ENCODE measurements around the gene GALK1.

GALK1 gene

DNA sequence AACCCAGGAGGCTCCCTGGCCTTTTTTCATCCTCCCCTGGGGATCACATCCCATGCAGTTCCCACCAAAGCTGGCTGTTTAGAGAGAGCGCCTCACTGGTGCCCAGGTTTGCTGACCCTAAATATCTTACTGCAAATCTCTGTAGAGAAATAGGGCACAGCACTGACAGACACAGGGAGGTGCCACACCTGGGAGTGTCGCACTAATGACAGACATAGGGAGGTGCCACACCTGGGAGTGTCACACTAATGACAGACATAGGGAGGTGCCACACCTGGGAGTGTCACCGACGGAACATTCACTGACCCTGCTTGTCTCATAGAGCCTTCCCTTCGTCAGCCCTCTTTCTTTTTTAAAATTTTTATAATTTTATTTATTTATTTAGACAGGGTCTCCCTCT is 45.2 kb upstream of the GALK1 start:
- H3K27me3 ChIP-seq = no peaks in the 10 kb centered on the region
- TF ChIP-seq, protein P1, sequence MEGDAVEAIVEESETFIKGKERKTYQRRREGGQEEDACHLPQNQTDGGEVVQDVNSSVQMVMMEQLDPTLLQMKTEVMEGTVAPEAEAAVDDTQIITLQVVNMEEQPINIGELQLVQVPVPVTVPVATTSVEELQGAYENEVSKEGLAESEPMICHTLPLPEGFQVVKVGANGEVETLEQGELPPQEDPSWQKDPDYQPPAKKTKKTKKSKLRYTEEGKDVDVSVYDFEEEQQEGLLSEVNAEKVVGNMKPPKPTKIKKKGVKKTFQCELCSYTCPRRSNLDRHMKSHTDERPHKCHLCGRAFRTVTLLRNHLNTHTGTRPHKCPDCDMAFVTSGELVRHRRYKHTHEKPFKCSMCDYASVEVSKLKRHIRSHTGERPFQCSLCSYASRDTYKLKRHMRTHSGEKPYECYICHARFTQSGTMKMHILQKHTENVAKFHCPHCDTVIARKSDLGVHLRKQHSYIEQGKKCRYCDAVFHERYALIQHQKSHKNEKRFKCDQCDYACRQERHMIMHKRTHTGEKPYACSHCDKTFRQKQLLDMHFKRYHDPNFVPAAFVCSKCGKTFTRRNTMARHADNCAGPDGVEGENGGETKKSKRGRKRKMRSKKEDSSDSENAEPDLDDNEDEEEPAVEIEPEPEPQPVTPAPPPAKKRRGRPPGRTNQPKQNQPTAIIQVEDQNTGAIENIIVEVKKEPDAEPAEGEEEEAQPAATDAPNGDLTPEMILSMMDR (IDR thresholded peaks at IDR 0.05) = no peak
- DNase-seq = peak in 1 of 2 donors; percentile 39
- H3K4me3 ChIP-seq = no peak overlapping the region
- intact Hi-C loops (cut with DNase I; ENCODE audit: low total_unique reads) = no loop called here
- H3K4me1 ChIP-seq = peaks cover 0 to 24% (median 14%) of the 10 kb centered on the region in 4 donors
- no peaks in the 10 kb centered on the region for H3K9me3 ChIP-seq
- H3K27ac ChIP-seq = peak overlapping the region in 1 of 2 donors; percentile 45
- H3K36me3 ChIP-seq = peaks cover 35 to 57% (median 54%) of the 10 kb centered on the region in 3 donors

DNA sequence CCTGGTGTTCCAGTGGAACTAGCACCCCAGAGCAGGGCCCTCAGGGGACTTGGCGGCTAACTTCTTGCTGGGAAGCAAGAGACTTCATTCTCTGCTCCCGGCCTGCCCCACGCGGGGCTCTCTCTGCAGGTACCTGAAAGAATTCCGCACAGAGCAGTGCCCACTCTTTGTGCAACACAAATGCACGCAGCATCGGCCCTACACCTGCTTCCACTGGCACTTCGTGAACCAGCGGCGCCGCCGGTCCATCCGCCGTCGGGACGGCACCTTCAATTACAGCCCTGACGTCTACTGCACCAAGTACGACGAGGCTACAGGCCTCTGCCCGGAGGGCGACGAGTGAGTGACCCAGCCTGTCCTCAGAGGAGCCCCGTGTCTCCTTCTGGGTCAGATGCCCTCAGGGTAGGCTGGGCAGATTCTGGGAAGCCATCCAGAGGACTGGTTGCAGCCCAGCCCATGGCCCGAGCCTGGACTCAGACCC is 44.7 kb upstream of the GALK1 start:
- TF ChIP-seq, protein P1 (IDR thresholded peaks at IDR 0.05) = no peak
- no peaks in the 10 kb centered on the region for H3K27me3 ChIP-seq
- H3K27ac ChIP-seq = peak overlapping the region; percentile 45 to 59
- no peaks in the 10 kb centered on the region for H3K9me3 ChIP-seq
- H3K36me3 ChIP-seq = peaks cover 31 to 52% (median 48%) of the 10 kb centered on the region in 3 donors
- H3K4me3 ChIP-seq = no peak overlapping the region
- peaks cover 0 to 19% (median 14%) of the 10 kb centered on the region in 4 donors for H3K4me1 ChIP-seq
- intact Hi-C loops (cut with DNase I; ENCODE audit: low total_unique reads) = no loop called here
- peak in 1 of 2 donors; percentile 61 for DNase-seq

DNA sequence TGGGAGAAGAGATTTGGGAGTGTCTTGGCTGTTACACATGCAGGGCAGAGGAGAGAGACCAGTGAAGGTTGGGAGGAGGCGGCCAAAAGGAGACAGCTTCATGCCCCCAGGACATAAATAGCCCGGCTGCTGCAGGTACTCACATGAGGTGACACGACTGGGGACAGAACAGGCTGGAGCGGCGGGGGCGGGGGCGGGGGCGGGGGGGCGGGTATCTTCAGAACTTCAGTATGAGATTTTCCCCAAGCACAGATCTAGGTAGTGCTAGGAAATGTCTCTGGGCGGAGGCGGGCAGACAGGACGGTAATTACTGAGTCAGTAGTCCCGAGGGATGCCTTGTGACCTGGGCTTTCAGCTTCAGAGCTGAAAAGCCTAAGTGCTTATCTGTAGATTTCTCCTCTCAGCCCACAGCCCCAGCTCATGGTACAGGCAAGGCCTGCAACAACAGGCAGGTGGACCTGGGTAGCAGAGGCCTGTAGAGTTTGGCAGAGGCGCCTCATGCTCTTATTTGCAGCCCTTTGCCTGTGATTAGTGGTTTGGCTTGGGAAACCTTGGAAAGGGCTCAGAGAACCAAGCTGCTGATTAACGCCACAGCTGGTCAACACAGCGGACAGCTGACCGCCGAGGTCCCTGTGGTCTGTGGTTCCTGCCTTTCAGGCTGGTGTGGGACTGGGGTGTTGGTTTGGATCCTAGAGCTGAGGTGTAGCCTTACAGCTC is 44.1 kb upstream of the GALK1 start:
- DNase-seq = peak; percentile 82 to 83
- intact Hi-C loops (cut with DNase I; ENCODE audit: low total_unique reads) = no loop called here
- peaks cover 31 to 46% (median 44%) of the 10 kb centered on the region in 3 donors for H3K36me3 ChIP-seq
- H3K4me1 ChIP-seq = peaks cover 0 to 19% (median 14%) of the 10 kb centered on the region in 4 donors
- TF ChIP-seq, protein P1 (IDR thresholded peaks at IDR 0.05) = no peak
- H3K4me3 ChIP-seq = no peak overlapping the region
- H3K27me3 ChIP-seq = no peaks in the 10 kb centered on the region
- H3K27ac ChIP-seq = peak overlapping the region; percentile 45 to 59
- H3K9me3 ChIP-seq = no peaks in the 10 kb centered on the region

DNA sequence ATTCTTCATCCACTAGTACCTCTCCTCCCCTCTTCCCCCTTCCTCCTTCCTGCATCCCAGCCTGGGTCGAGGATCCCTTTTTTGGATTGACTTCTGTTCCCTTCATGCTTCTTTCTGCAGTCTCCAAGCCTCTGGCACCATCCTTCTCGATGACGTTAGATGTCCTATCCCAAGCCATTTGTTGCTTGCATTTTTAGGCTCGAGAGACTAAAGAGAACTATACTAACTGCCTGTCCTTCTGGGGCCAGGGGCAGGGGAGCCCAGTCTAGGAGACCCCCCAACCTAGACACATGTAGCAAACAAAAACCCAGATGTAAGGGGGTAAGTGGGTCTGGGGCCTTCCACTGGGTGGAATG is 43.5 kb upstream of the GALK1 start:
- no peak overlapping the region for H3K4me3 ChIP-seq
- H3K4me1 ChIP-seq = peaks cover 0 to 19% (median 14%) of the 10 kb centered on the region in 4 donors
- intact Hi-C loops (cut with DNase I; ENCODE audit: low total_unique reads) = no loop called here
- no peaks in the 10 kb centered on the region for H3K9me3 ChIP-seq
- TF ChIP-seq, protein P1 (IDR thresholded peaks at IDR 0.05) = no peak
- no peaks in the 10 kb centered on the region for H3K27me3 ChIP-seq
- H3K36me3 ChIP-seq = peaks cover 29 to 40% (median 39%) of the 10 kb centered on the region in 3 donors
- H3K27ac ChIP-seq = peak overlapping the region; percentile 45 to 59
- peak in 1 of 2 donors; percentile 50 for DNase-seq

DNA sequence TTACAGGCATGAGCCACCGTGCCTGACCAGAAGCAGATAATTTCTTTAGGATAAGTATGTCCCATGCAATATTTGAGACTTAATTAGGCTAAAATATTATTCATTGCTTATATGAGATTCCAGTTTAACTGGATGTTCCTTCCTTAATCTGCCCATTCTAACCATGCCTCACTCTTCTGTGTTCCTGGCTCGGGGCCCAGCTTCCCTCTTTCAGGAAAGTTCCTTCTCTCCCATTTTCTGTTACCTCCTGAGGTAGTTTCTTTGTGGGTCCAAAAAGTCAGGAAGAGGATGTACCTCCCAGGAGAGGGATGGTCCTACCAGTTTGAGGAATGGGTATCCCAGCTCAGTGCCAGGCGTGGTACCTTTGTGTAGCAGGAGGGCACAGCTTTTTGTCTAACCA is 42.9 kb upstream of the GALK1 start:
- TF ChIP-seq, protein P1 (IDR thresholded peaks at IDR 0.05) = no peak
- Histone ChIP-seq H3K4me1 (peaks cover 0 to 19% (median 14%) of the 10 kb centered on the region in 4 donors), H3K27ac (peak overlapping the region; percentile 45 to 59), H3K27me3 (no peaks in the 10 kb centered on the region), H3K36me3 (peaks cover 22 to 36% (median 34%) of the 10 kb centered on the region in 3 donors), H3K4me3 (no peak overlapping the region), H3K9me3 (no peaks in the 10 kb centered on the region)
- intact Hi-C loops (cut with DNase I; ENCODE audit: low total_unique reads) = no loop called here
- peak in 1 of 2 donors; percentile 32 for DNase-seq

Data from tibial artery (tissue), 4 donors.